ENCODE measurements around the gene PARP12. TPM values are rescaled to one million over a fixed set of nuclear protein-coding genes. Genes with fewer than 3 reads are reported as not detected.
A peak's percentile ranks its signal among the peaks of the same experiment; 100 is the strongest.

Gene PARP12
- total RNA-seq, 1 donor from 2014 or later = 26.9 TPM

- Mint-ChIP-seq H3K27ac (ENCODE audit: unreplicated experiment) (peak overlapping the region; percentile 35), H3K9me3 (ENCODE audit: unreplicated experiment) (no peaks in the 10 kb centered on the region), H3K27me3 (ENCODE audit: unreplicated experiment) (no peaks in the 10 kb centered on the region), H3K4me1 (ENCODE audit: unreplicated experiment) (peaks cover 22% of the 10 kb centered on the region), H3K4me3 (ENCODE audit: unreplicated experiment) (no peak overlapping the region), H3K36me3 (ENCODE audit: unreplicated experiment) (peaks cover 13% of the 10 kb centered on the region)
- no peak for DNase-seq (ENCODE audit: extremely low spot score, unreplicated experiment)
- TF ChIP-seq CTCF (IDR thresholded peaks at IDR 0.05) = no peak
Measured at GRCh38 chr7:140022582-140023211, 40.1 kb downstream of the PARP12 start.

- Mint-ChIP-seq H3K27ac (ENCODE audit: unreplicated experiment) (no peak overlapping the region), H3K4me3 (ENCODE audit: unreplicated experiment) (no peak overlapping the region), H3K27me3 (ENCODE audit: unreplicated experiment) (no peaks in the 10 kb centered on the region)
Measured at GRCh38 chr7:140021603-140022002, 41.1 kb downstream of the PARP12 start.

GRCh38 chr7:140019606-140020005 is 43.1 kb downstream of the PARP12 start:
- TF ChIP-seq CTCF (IDR thresholded peaks at IDR 0.05) = no peak
- peaks cover 22% of the 10 kb centered on the region for H3K4me1 Mint-ChIP-seq (ENCODE audit: unreplicated experiment)
- DNase-seq (ENCODE audit: extremely low spot score, unreplicated experiment) = no peak
- H3K36me3 Mint-ChIP-seq (ENCODE audit: unreplicated experiment) = peaks cover 5% of the 10 kb centered on the region
- H3K4me3 Mint-ChIP-seq (ENCODE audit: unreplicated experiment) = no peak overlapping the region
- H3K27me3 Mint-ChIP-seq (ENCODE audit: unreplicated experiment) = no peaks in the 10 kb centered on the region
- no peaks in the 10 kb centered on the region for H3K9me3 Mint-ChIP-seq (ENCODE audit: unreplicated experiment)
- no peak overlapping the region for H3K27ac Mint-ChIP-seq (ENCODE audit: unreplicated experiment)

More at GRCh38 chr7:140021603-140022002, 41.1 kb downstream of the PARP12 start:
- H3K9me3 Mint-ChIP-seq (ENCODE audit: unreplicated experiment) = no peaks in the 10 kb centered on the region
- H3K4me1 Mint-ChIP-seq (ENCODE audit: unreplicated experiment) = peaks cover 22% of the 10 kb centered on the region
- TF ChIP-seq CTCF (IDR thresholded peaks at IDR 0.05) = no peak
- peaks cover 7% of the 10 kb centered on the region for H3K36me3 Mint-ChIP-seq (ENCODE audit: unreplicated experiment)
- DNase-seq (ENCODE audit: extremely low spot score, unreplicated experiment) = no peak

GRCh38 chr7:140019172-140019571 is 43.6 kb downstream of the PARP12 start:
- Mint-ChIP-seq H3K4me3 (ENCODE audit: unreplicated experiment) (no peak overlapping the region), H3K4me1 (ENCODE audit: unreplicated experiment) (peaks cover 22% of the 10 kb centered on the region), H3K27me3 (ENCODE audit: unreplicated experiment) (peaks cover 2% of the 10 kb centered on the region), H3K36me3 (ENCODE audit: unreplicated experiment) (peaks cover 1% of the 10 kb centered on the region), H3K27ac (ENCODE audit: unreplicated experiment) (no peak overlapping the region), H3K9me3 (ENCODE audit: unreplicated experiment) (no peaks in the 10 kb centered on the region)
- TF ChIP-seq CTCF (IDR thresholded peaks at IDR 0.05) = no peak
- DNase-seq (ENCODE audit: extremely low spot score, unreplicated experiment) = no peak

GRCh38 chr7:140018125-140019043 is 44.4 kb downstream of the PARP12 start:
- no peak for TF ChIP-seq CTCF (IDR thresholded peaks at IDR 0.05)
- Mint-ChIP-seq H3K27ac (ENCODE audit: unreplicated experiment) (no peak overlapping the region), H3K9me3 (ENCODE audit: unreplicated experiment) (no peaks in the 10 kb centered on the region), H3K4me3 (ENCODE audit: unreplicated experiment) (no peak overlapping the region), H3K4me1 (ENCODE audit: unreplicated experiment) (peaks cover 22% of the 10 kb centered on the region), H3K36me3 (ENCODE audit: unreplicated experiment) (no peaks in the 10 kb centered on the region), H3K27me3 (ENCODE audit: unreplicated experiment) (peaks cover 7% of the 10 kb centered on the region)
- no peak for DNase-seq (ENCODE audit: extremely low spot score, unreplicated experiment)
